ENCODE results near the gene CETP.
"Not testable (repeated sequence)": the region's sequence is repeated elsewhere in the genome, so short reads cannot be mapped to it uniquely, and the experiment has no call there.

Gene CETP

GRCh38 chr16:56956756-56957155 lies 5.0 kb upstream of the CETP start:
- DNase-seq (ENCODE audit: low spot score) (no peak), FAIRE-seq (no peak)

GRCh38 chr16:56960681-56961281 lies 969 bp upstream of the CETP start:
- FAIRE-seq, result no peak
- DNase-seq (ENCODE audit: low spot score), result no peak

- FAIRE-seq, result no peak
Observed at GRCh38 chr16:56961386-56961785, 364 bp upstream of the CETP start.

GRCh38 chr16:56964243-56965148 lies 2.7 kb downstream of the CETP start:
- no peak for FAIRE-seq
- DNase-seq (ENCODE audit: low spot score), result peak; percentile 82

More at GRCh38 chr16:56961386-56961785, 364 bp upstream of the CETP start:
- DNase-seq (ENCODE audit: low spot score), result no peak

- DNase-seq (ENCODE audit: low spot score) (peak; percentile 86), FAIRE-seq (peak; percentile 93)
Observed at GRCh38 chr16:56965149-56966092, 3.7 kb downstream of the CETP start.

GRCh38 chr16:56966093-56966475 lies 4.3 kb downstream of the CETP start:
- DNase-seq (ENCODE audit: low spot score), result no peak
- FAIRE-seq, result no peak

GRCh38 chr16:56967733-56968132 lies 6.0 kb downstream of the CETP start:
- DNase-seq (ENCODE audit: low spot score), result no peak
- no peak for FAIRE-seq

- FAIRE-seq (no peak), DNase-seq (ENCODE audit: low spot score) (no peak)
Observed at GRCh38 chr16:56969769-56970168, 8.0 kb downstream of the CETP start.

- DNase-seq (ENCODE audit: low spot score) (no peak), FAIRE-seq (no peak)
Observed at GRCh38 chr16:56970934-56971767, 9.4 kb downstream of the CETP start.

GRCh38 chr16:56971768-56972043 lies 10.0 kb downstream of the CETP start:
- DNase-seq (ENCODE audit: low spot score), result no peak
- no peak for FAIRE-seq

GRCh38 chr16:56972403-56973293 lies 10.9 kb downstream of the CETP start:
- DNase-seq (ENCODE audit: low spot score) (no peak), FAIRE-seq (no peak)

- no peak for FAIRE-seq
Observed at GRCh38 chr16:56973294-56973689, 11.5 kb downstream of the CETP start.

GRCh38 chr16:56973899-56974298 lies 12.1 kb downstream of the CETP start:
- FAIRE-seq; DNase-seq (ENCODE audit: low spot score): not testable (repeated sequence)

More at GRCh38 chr16:56973294-56973689, 11.5 kb downstream of the CETP start:
- no peak for DNase-seq (ENCODE audit: low spot score)

- DNase-seq (ENCODE audit: low spot score) (no peak), FAIRE-seq (no peak)
Observed at GRCh38 chr16:56974549-56975300, 13.0 kb downstream of the CETP start.

- no peak for DNase-seq (ENCODE audit: low spot score)
- no peak for FAIRE-seq
Observed at GRCh38 chr16:56975714-56976113, 14.0 kb downstream of the CETP start.

- FAIRE-seq (no peak), DNase-seq (ENCODE audit: low spot score) (no peak)
Observed at GRCh38 chr16:56977216-56977615, 15.5 kb downstream of the CETP start.

- FAIRE-seq (no peak), DNase-seq (ENCODE audit: low spot score) (no peak)
Observed at GRCh38 chr16:56977823-56978430, 16.2 kb downstream of the CETP start.

- DNase-seq (ENCODE audit: low spot score), result no peak
- FAIRE-seq, result no peak
Observed at GRCh38 chr16:56980201-56980535, 18.4 kb downstream of the CETP start.
